GF-D8 (cell line): ENCODE data around the gene ACTL8.

Experiments
- DNase-seq: peaks from one replicate; lab custom pipeline; 2025; lab: John Stamatoyannopoulos, UW

ACTL8 gene, protein sequence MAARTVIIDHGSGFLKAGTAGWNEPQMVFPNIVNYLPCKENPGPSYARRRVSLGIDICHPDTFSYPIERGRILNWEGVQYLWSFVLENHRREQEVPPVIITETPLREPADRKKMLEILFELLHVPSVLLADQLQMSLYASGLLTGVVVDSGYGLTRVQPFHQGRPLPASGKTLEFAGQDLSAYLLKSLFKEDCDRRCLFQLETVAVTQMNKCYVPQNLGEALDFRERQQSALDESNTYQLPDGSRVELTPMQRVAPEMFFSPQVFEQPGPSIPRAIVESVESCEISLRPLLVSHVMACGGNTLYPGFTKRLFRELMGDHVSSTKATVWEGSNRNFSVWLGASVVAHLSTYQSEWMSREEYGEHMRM

DNA sequence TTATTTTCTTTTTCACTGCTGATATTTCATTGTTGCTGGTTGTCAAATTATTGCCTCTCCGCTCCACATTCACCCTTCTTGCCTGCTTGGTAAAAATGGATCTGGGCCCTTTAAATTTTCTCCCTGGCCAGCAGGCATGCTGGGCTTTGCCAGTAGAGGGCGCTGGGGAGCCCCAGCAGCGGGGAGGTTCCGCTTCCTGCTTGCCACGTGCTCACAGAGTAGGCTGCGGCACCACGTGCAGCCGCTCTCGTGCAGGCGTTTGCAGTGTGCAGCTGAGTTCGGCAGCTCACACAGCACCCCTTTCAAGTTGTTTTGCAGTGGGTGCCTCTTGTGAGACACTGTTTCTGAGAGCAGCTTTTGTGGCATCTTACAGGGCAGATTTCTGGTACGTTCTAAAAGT lies at the start of gene ACTL8:
Gene ACTL8, plus strand, starts transcription at position 214 of the 400 bp plus-strand sequence. CDS start 67,676 bp downstream, outside the sequence.
- DNase-seq = no peak

DNA sequence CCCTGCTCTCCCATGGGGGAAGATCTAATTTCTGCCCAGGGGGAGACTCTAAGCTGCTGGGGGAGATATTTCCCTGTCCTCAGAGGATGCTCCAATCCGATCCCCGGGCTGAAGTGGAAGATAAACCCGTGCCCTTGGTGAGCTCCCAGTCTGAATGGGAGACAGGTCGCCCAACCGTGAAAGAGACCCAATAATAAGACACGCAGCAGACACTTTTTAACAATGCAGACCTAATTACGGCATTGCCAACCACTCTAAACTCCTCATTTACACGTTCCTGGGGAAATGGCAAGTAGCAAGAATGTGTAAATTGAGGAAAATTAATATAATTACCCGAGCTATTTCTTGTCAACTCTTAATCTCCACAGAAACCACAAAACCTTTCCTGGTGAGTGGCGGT lies 48.7 kb upstream of the ACTL8 start:
- DNase-seq = no peak

DNA sequence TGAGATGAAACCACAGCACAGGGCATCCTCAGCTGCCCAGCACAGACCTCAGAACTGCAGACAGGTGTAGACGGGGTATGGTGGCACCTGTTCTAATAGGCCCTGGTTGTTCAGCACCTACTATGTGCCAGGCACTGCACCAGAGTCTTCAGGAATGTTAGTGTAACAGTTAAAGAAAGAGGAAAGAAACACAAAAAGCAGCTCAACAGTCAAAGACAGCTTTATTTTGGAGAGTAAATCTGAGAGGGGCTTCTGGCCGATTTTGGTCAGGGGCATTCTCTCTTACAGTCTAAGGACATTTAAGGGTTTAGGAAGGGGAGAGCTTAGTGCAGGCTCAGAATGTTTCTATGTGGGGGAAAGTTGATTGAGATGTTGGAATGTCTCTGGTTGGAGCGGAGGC lies 45.2 kb upstream of the ACTL8 start:
- DNase-seq = no peak

GRCh38 chr1:17710889-17711576 lies 44.1 kb upstream of the ACTL8 start:
- no peak for DNase-seq

DNA sequence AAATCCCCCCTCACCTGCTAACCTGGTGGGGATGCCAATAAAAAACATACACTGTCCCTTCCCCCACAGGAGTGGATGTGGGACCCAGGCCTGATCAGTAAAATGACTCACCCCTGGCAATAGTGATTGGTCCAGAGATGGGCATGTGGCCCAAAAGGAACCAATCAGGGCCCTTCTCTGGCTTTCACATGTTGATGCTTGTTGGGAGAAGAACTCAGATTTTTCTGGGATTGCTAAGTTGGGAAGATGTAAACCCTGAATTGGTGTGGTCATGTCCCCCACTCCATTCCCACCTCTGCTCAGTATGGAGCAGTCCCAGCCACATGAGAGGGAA lies 43.6 kb upstream of the ACTL8 start:
- no peak for DNase-seq

GRCh38 chr1:17711941-17712340 lies 43.2 kb upstream of the ACTL8 start:
- DNase-seq = no peak

- no peak for DNase-seq
These were observed 41.1 kb upstream of the ACTL8 start for GRCh38 chr1:17713993-17714392.

GRCh38 chr1:17717594-17718535 lies 37.3 kb upstream of the ACTL8 start:
- no peak for DNase-seq

DNA sequence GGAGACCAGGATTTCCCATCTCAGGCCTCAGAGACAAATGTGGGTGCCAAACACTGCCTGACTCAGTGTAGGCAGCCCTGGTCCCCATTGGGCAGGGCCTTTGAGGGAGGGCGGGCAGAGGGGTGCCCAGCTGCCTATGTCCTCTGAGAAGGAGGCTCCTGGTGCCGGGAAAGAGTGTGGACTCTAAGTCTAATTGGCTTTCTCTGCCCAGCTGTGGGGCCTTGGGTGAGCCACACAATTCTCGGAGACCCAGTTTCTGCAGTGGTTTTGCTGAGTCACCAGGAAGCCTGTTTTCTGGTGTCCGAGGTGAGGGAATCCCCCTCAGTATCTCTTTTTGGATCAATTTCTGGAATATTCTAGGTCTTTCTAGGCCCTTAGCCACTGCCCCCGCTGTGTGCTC lies 35.3 kb upstream of the ACTL8 start:
- DNase-seq = no peak

DNA sequence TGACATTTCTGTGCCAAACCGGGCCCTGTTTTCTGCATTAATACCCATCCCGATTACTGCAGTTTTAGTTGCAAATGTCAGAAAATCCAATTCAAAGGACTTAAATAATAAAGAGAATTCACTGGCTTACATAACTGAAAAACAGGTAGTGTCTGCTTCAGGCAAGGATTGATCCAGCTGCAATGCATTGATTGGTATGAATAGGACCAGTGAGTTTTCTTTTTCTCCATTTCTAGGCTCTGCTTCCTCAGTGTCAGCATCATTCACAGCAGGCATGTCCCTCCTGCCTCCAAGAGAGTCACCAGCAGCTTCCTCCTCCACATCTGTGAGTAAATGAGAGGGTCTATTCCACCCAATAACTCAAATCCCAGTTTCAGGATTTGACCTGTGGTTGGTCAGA lies 33.7 kb upstream of the ACTL8 start:
- no peak for DNase-seq

DNA sequence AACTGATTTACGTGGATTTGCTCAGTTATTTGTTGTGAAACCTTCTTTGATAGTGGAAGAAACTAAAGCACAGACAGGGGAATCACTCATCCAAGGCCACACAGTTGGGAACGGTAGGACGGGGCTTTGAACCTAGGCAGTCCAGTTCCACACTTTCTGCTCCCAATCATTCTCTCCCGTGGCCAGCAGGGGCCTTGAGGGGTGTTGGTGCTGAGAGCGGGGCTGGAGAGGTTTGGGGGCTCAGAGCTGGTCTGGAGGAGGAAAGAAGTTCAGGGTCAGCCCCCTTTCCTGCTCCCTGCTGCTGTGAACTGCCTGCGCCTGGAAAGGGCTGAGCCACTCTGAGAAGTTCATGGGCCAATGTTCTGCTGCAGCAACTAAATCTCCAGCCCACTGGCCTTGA lies 31.4 kb upstream of the ACTL8 start:
- no peak for DNase-seq

DNA sequence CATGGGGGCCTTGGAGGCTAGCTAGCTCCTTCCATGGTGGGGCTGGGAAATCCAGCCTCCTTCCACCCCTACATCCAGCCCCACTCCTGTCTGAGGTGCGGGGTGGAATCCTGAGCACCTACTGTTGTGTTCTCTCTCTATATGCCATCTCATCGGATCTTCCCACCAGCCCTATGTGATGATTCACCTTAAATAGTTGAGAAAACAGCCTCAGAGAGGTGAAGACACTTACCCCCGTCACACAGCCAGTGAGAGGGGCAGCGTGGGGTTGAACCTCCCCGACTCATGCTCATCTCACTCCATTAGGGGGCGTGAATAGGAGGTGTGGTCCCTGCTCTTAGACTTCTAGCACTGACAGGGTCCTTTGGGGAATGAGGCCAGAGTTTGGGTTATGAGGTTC lies 31.0 kb upstream of the ACTL8 start:
- no peak for DNase-seq

- no peak for DNase-seq
These were observed 29.9 kb upstream of the ACTL8 start for GRCh38 chr1:17725084-17725719.

- DNase-seq = no peak
These were observed 29.1 kb upstream of the ACTL8 start for GRCh38 chr1:17725811-17726582.

- no peak for DNase-seq
These were observed 26.9 kb upstream of the ACTL8 start for GRCh38 chr1:17728123-17728712.

DNA sequence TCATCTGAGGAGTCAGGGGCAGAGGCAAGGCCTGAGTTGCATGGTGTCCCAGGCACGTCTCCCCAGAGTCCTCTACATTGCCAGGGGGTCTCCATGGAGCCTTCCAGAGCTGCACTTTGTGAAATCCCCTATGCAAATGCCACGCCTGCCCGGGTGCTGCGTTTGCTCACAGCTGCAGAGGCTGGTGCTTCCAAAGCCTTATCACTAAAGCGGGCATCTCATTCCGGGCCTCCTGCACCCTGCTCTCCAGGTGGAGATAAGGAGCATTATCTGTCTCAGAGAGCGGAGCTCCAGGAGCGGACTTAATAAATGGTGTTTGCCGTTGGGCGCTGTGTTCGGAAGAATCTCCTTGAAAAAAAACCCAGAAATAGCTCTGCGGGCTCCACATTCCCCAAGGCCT lies 25.9 kb upstream of the ACTL8 start:
- no peak for DNase-seq

DNA sequence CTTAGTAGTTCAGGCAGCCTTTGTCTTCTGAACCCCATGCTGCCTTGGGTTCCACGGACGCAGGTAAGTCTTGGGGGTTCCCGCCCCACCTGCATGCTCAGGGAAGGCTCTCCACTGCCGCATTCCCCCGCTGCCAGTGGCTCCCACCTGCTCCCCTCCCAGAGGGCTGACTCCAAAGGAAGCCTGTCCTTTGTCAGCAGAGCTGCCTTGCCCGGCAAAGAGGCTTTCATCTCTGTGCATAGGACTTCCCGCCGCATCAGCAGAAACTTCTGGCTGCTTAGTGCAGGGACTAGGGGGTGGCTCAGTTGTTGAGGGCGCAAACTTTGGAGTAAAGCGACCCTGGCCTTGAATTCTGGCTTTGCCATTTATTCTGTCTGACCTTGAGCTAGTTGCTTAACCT lies 25.2 kb upstream of the ACTL8 start:
- DNase-seq = no peak

GRCh38 chr1:17731460-17731859 lies 23.7 kb upstream of the ACTL8 start:
- DNase-seq = no peak

- DNase-seq = no peak
These were observed 22.7 kb upstream of the ACTL8 start for GRCh38 chr1:17732475-17732874.

- DNase-seq = no peak
These were observed 21.5 kb upstream of the ACTL8 start for GRCh38 chr1:17733661-17734060.

GRCh38 chr1:17734609-17735008 lies 20.5 kb upstream of the ACTL8 start:
- no peak for DNase-seq
